HCT116 (cell line): ENCODE data around the gene PDZD4.

Source experiments
- EGR1 ChIP-seq: IDR thresholded peaks from 2 replicates; pipeline ENCODE4 v1.6.1; 2012; ENCODE audit warnings: low read depth
- EZH2 ChIP-seq: fragments of 200-600 bp; sonication (generic); IDR thresholded peaks from 2 replicates; pipeline ENCODE4 v1.6.1; 2017; ENCODE audit warnings: antibody characterized with exemption, mixed run types
- EZH2phosphoT487 ChIP-seq: fragments of 200-600 bp; IDR thresholded peaks from 2 replicates; pipeline ENCODE4 v1.6.1; 2018; ENCODE audit warnings: antibody characterized with exemption, borderline replicate concordance
- JUND ChIP-seq: IDR thresholded peaks from 2 replicates; pipeline ENCODE4 v1.6.1; 2012
- POLR2A ChIP-seq: IDR thresholded peaks from 2 replicates; pipeline ENCODE4 v1.7.0; 2011; ENCODE audit warnings: borderline replicate concordance; ENCODE audit not compliant: insufficient read depth, insufficient read length; ENCODE audit errors: extremely low read depth
- POLR2AphosphoS5 ChIP-seq: IDR thresholded peaks from 2 replicates; pipeline ENCODE4 v1.6.1; 2011; ENCODE audit warnings: mild to moderate bottlenecking, low read depth, low read length, moderate library complexity
- RAD21 ChIP-seq: IDR thresholded peaks from 2 replicates; pipeline ENCODE4 v1.6.1; 2012; ENCODE audit warnings: low read depth, mild to moderate bottlenecking
- SIN3A ChIP-seq: IDR thresholded peaks from 2 replicates; pipeline ENCODE4 v1.6.1; 2012; ENCODE audit warnings: low read depth
- SP1 ChIP-seq: IDR thresholded peaks from 2 replicates; pipeline ENCODE4 v1.6.1; 2012; ENCODE audit warnings: low read depth
- SRF ChIP-seq: IDR thresholded peaks from 2 replicates; pipeline ENCODE4 v1.6.1; 2012; ENCODE audit warnings: low read depth
- TCF7L2 ChIP-seq: IDR thresholded peaks from 2 replicates; pipeline ENCODE4 v1.7.0; 2011; ENCODE audit warnings: borderline replicate concordance, inconsistent platforms; ENCODE audit not compliant: insufficient read depth, insufficient read length; ENCODE audit errors: extremely low read depth
- YY1 ChIP-seq: IDR thresholded peaks from 2 replicates; pipeline ENCODE4 v1.6.1; 2011; ENCODE audit warnings: low read length, low read depth, moderate library complexity, mild to moderate bottlenecking; ENCODE audit not compliant: insufficient replicate concordance; ENCODE audit errors: extremely low read depth
- TF ChIP-seq, protein P1 (sequence below), 3 experiments: fragments of 200-600 bp in 1 of 3; sonication (generic) in 1 of 3; IDR thresholded peaks in 2 of 3; conservative IDR thresholded peaks in 1 of 3; 2 replicates each; pipeline ENCODE4 v1.5.1; 2012 to 2017; ENCODE audit warnings: low read depth in 2 of 3, low read length in 2 of 3, antibody characterized with exemption in 1 of 3, borderline replicate concordance in 1 of 3, control low read depth in 1 of 3, mild to moderate bottlenecking in 1 of 3, mixed read lengths in 1 of 3, mixed run types in 1 of 3, moderate library complexity in 1 of 3; ENCODE audit not compliant: insufficient read depth in 1 of 3

DNA sequence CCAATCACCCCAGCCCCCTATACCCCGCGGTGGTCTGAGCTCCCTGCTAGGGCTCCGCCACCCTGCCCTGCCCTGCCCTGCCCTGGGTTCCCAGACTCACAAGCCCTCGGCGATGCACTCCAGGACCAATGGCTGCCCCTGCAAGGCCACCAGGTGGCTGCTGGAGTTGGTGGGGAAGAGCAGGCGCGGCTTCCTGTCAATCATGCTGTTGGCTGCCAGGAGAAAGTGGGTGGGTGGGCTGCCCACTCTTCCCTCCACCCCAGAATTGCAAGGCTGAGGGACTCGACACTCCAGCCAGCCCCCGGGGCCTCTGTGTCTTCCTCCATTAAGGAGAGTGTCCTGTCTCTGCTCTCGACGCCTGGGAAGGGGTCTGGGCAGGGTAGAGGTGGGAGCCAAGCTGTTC is 39.9 kb upstream of the PDZD4 start:
- no peak for TF ChIP-seq EZH2
- TF ChIP-seq, protein P1, sequence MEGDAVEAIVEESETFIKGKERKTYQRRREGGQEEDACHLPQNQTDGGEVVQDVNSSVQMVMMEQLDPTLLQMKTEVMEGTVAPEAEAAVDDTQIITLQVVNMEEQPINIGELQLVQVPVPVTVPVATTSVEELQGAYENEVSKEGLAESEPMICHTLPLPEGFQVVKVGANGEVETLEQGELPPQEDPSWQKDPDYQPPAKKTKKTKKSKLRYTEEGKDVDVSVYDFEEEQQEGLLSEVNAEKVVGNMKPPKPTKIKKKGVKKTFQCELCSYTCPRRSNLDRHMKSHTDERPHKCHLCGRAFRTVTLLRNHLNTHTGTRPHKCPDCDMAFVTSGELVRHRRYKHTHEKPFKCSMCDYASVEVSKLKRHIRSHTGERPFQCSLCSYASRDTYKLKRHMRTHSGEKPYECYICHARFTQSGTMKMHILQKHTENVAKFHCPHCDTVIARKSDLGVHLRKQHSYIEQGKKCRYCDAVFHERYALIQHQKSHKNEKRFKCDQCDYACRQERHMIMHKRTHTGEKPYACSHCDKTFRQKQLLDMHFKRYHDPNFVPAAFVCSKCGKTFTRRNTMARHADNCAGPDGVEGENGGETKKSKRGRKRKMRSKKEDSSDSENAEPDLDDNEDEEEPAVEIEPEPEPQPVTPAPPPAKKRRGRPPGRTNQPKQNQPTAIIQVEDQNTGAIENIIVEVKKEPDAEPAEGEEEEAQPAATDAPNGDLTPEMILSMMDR (IDR thresholded peaks at IDR 0.05 in 2 of 3, conservative IDR thresholded peaks at IDR 0.05 in 1 of 3; ENCODE audit: borderline replicate concordance in 1 of 3, insufficient read depth in 1 of 3, low read depth in 2 of 3, low read length in 2 of 3) = no peak
- TF ChIP-seq POLR2A = no peak
- no peak for TF ChIP-seq EGR1
- TF ChIP-seq POLR2AphosphoS5 = no peak
- no peak for TF ChIP-seq JUND
- TF ChIP-seq SP1 = no peak
- TF ChIP-seq RAD21 = no peak
- TF ChIP-seq YY1 = no peak
- TF ChIP-seq SRF = no peak
- no peak for TF ChIP-seq TCF7L2
- no peak for TF ChIP-seq EZH2phosphoT487
- no peak for TF ChIP-seq SIN3A
